Measurements from ENCODE around the gene HIKESHI. TPM values are rescaled to one million over a fixed set of nuclear protein-coding genes. Genes with fewer than 3 reads are reported as not detected.

The HIKESHI gene
- total and polyA plus RNA-seq, 2 of the 8 experiments (the other 6 are each of a cell fraction or from before 2014, with no cell fraction given): 65.4 to 90.2 TPM

GRCh38 chr11:86363424-86363823 lies 61.4 kb downstream of the HIKESHI start:
- no peak overlapping the region for H2AK5ac ChIP-seq (ENCODE audit: low read depth, low read length)
- no peaks in the 10 kb centered on the region for H4K20me1 ChIP-seq (replicated peaks in 1 of 2; ENCODE audit: control insufficient read depth in 1 of 2, insufficient read depth in 2 of 2, low read length in 2 of 2)
- no peak overlapping the region for H2BK120ac ChIP-seq (replicated peaks; ENCODE audit: low read depth, low read length)
- no peak overlapping the region for H3K18ac ChIP-seq (ENCODE audit: extremely low read depth, low read length)
- no peak for FAIRE-seq
- DNase-seq (ENCODE audit: low read depth in 1 of 2, low spot score in 2 of 2): no peak
- H4K5ac ChIP-seq (ENCODE audit: insufficient read length, low read depth, low read length): no peak overlapping the region
- no peak overlapping the region for H3K23ac ChIP-seq (ENCODE audit: insufficient read length)
- WGBS, 2 experiments (ENCODE audit: extremely low coverage in 1 of 2, insufficient coverage in 1 of 2, insufficient read length in 1 of 2, insufficient replicate concordance in 2 of 2, low coverage in 1 of 2, low lambda C conversion rate in 2 of 2, missing lambda C conversion rate in 1 of 2): 88% methylated on average over 1 of the region's 1 CpG; no CpG with 5 or more reads in 1 of the 2 experiments
- ChIA-PET CTCF (ENCODE audit: partially characterized antibody) (interaction anchor here (2.0 kb wide), 1 partner anchor 11 kb away, joined by 10 read pairs; the partner anchor contains the start of gene CCDC81), POLR2A (ENCODE audit: partially characterized antibody) (no interaction called here)
- no peaks in the 10 kb centered on the region for H3K79me2 ChIP-seq (ENCODE audit: control insufficient read depth in 1 of 2, insufficient read depth in 2 of 2, low read length in 2 of 2)
- peaks cover 0 to 3% (median 0%) of the 10 kb centered on the region in 4 experiments; a peak in 2 of 7 replicates for H3K4me1 ChIP-seq (replicated peaks in 1 of 4; ENCODE audit: control insufficient read depth in 3 of 4, insufficient read depth in 4 of 4, low read length in 3 of 4)
- H3K4ac ChIP-seq (replicated peaks; ENCODE audit: insufficient read length, low read depth, low read length): no peak overlapping the region
- no peak overlapping the region for H2AFZ ChIP-seq (ENCODE audit: low read length)
- H3K9me3 ChIP-seq (ENCODE audit: insufficient read depth in 2 of 2, low read depth in 1 of 2, low read length in 1 of 2): no peaks in the 10 kb centered on the region
- no peaks in the 10 kb centered on the region for H3K36me3 ChIP-seq (ENCODE audit: control insufficient read depth in 2 of 4, insufficient read depth in 4 of 4, low read length in 3 of 4)
- H2BK20ac ChIP-seq (ENCODE audit: low read length): no peak overlapping the region
- H3K56ac ChIP-seq (replicated peaks; ENCODE audit: insufficient read length, low read depth, low read length): no peak overlapping the region
- no peak overlapping the region for H3K4me2 ChIP-seq (ENCODE audit: insufficient read depth in 1 of 2, low read depth in 2 of 2, low read length in 2 of 2)
- H4K91ac ChIP-seq (replicated peaks; ENCODE audit: insufficient read length, low read length): no peak overlapping the region
- no peaks in the 10 kb centered on the region for H3K79me1 ChIP-seq (ENCODE audit: low read depth, low read length)
- H3K14ac ChIP-seq (ENCODE audit: insufficient read length): no peak overlapping the region
- H3K27ac ChIP-seq (ENCODE audit: low read depth, low read length): no peak overlapping the region
- H2BK5ac ChIP-seq (ENCODE audit: low read depth, low read length): no peak overlapping the region
- no peak overlapping the region for H2BK15ac ChIP-seq (ENCODE audit: low read length)
- H4K8ac ChIP-seq (ENCODE audit: extremely low read depth, insufficient read depth, low read length): no peak overlapping the region
- no peaks in the 10 kb centered on the region for H3K27me3 ChIP-seq (replicated peaks in 1 of 4; ENCODE audit: control insufficient read depth in 3 of 4, extremely low read depth in 1 of 4, insufficient read depth in 3 of 4, low read length in 3 of 4)
- H3K9ac ChIP-seq (replicated peaks in 1 of 4; ENCODE audit: extremely low read depth in 1 of 4, low read depth in 3 of 4, low read length in 3 of 4): no peak overlapping the region
- H3K4me3 ChIP-seq (ENCODE audit: extremely low read depth in 1 of 4, insufficient read depth in 2 of 4, low read depth in 3 of 4, low read length in 4 of 4): no peak overlapping the region
- H2BK12ac ChIP-seq (ENCODE audit: low read depth, low read length): no peak overlapping the region
- no peaks in the 10 kb centered on the region for H3K23me2 ChIP-seq (ENCODE audit: low read depth, low read length)
- TF ChIP-seq RBBP5 (IDR thresholded peaks at IDR 0.05; ENCODE audit: borderline replicate concordance, low read depth, low read length): no peak
- TF ChIP-seq NANOG (IDR thresholded peaks at IDR 0.05; ENCODE audit: insufficient read depth, low read depth, low read length, poor library complexity, severe bottlenecking): no peak
- TF ChIP-seq SIX5 (IDR thresholded peaks at IDR 0.05; ENCODE audit: low read depth, low read length): no peak
- TF ChIP-seq EP300 (IDR thresholded peaks at IDR 0.05; ENCODE audit: borderline replicate concordance in 1 of 2, low read depth in 2 of 2, low read length in 2 of 2): no peak
- TF ChIP-seq, protein P1, sequence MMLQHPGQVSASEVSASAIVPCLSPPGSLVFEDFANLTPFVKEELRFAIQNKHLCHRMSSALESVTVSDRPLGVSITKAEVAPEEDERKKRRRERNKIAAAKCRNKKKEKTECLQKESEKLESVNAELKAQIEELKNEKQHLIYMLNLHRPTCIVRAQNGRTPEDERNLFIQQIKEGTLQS (IDR thresholded peaks at IDR 0.05; ENCODE audit: insufficient read depth, low read depth, low read length): no peak
- TF ChIP-seq, protein P2, sequence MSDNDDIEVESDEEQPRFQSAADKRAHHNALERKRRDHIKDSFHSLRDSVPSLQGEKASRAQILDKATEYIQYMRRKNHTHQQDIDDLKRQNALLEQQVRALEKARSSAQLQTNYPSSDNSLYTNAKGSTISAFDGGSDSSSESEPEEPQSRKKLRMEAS (IDR thresholded peaks at IDR 0.05): no peak
- no peak for TF ChIP-seq CREB1 (IDR thresholded peaks at IDR 0.05)
- TF ChIP-seq POU5F1 (IDR thresholded peaks at IDR 0.05; ENCODE audit: low read depth, low read length): no peak
- TF ChIP-seq TEAD4 (IDR thresholded peaks at IDR 0.05; ENCODE audit: low read depth, low read length): no peak
- TF ChIP-seq MAFK (IDR thresholded peaks at IDR 0.05; ENCODE audit: low read depth, low read length): no peak
- TF ChIP-seq EGR1 (IDR thresholded peaks at IDR 0.05; ENCODE audit: borderline replicate concordance, low read depth, low read length): no peak
- TF ChIP-seq HDAC6 (IDR thresholded peaks at IDR 0.05; ENCODE audit: low read depth, low read length): no peak
- no peak for TF ChIP-seq JUN (IDR thresholded peaks at IDR 0.05; ENCODE audit: low read depth, low read length)
- TF ChIP-seq BACH1 (IDR thresholded peaks at IDR 0.05; ENCODE audit: low read length): no peak
- TF ChIP-seq ZNF274 (IDR thresholded peaks at IDR 0.05; ENCODE audit: borderline replicate concordance, extremely low read depth, low read length): no peak
